Activated CD4-positive, alpha-beta memory T cell treated with anti-CD3 and anti-CD28 coated beads for 36 hours (primary cell): ENCODE results near the gene HSPA2. TPM values are rescaled to one million over a fixed set of nuclear protein-coding genes. Genes with fewer than 3 reads are reported as not detected.

Experiments
- CTCF ChIA-PET: fragments of 350-600 bp; sonication (Branson Sonifier 250); formaldehyde crosslinking; loops from one replicate; lab custom pipeline; 2021; ENCODE audit warnings: antibody characterized with exemption, inconsistent platforms; lab: Charles Lee
- POLR2A ChIA-PET: fragments of 350-600 bp; sonication (Branson Sonifier 250); formaldehyde crosslinking; loops from one replicate; lab custom pipeline; 2021; ENCODE audit warnings: antibody characterized with exemption; lab: Charles Lee
- DNase-seq: peaks from one replicate; pipeline ENCODE4 v3.0.0-alpha.2; 2020
- H3K27ac Mint-ChIP-seq: one replicate; pipeline ENCODE4 v1.8.0; 2021; ENCODE audit warnings: mixed read lengths
- H3K27me3 Mint-ChIP-seq: one replicate; pipeline ENCODE4 v1.8.0; 2021; ENCODE audit warnings: mixed read lengths
- H3K36me3 Mint-ChIP-seq: one replicate; pipeline ENCODE4 v1.8.0; 2021; ENCODE audit warnings: mixed read lengths
- H3K4me1 Mint-ChIP-seq: one replicate; pipeline ENCODE4 v1.8.0; 2021; ENCODE audit warnings: low read depth, mixed read lengths
- H3K4me3 Mint-ChIP-seq: one replicate; pipeline ENCODE4 v1.8.0; 2021; ENCODE audit warnings: mild to moderate bottlenecking, mixed read lengths
- H3K9me3 Mint-ChIP-seq: one replicate; pipeline ENCODE4 v1.8.0; 2021; ENCODE audit warnings: mixed read lengths
- intact Hi-C: fragments of 100-400 bp; cut with micrococcal nuclease; formaldehyde crosslinking; loops from one replicate; pipeline ENCODE4 v1.15.1; 2023
- total RNA-seq, 2 experiments: library from RNA; stranded (reverse); gene quantifications; one replicate each; pipeline ENCODE4 v1.2.3, GENCODE V29; 2021

HSPA2 gene
- total RNA-seq, 2 experiments from 2014 or later = 6.6 to 6.7 TPM

DNA sequence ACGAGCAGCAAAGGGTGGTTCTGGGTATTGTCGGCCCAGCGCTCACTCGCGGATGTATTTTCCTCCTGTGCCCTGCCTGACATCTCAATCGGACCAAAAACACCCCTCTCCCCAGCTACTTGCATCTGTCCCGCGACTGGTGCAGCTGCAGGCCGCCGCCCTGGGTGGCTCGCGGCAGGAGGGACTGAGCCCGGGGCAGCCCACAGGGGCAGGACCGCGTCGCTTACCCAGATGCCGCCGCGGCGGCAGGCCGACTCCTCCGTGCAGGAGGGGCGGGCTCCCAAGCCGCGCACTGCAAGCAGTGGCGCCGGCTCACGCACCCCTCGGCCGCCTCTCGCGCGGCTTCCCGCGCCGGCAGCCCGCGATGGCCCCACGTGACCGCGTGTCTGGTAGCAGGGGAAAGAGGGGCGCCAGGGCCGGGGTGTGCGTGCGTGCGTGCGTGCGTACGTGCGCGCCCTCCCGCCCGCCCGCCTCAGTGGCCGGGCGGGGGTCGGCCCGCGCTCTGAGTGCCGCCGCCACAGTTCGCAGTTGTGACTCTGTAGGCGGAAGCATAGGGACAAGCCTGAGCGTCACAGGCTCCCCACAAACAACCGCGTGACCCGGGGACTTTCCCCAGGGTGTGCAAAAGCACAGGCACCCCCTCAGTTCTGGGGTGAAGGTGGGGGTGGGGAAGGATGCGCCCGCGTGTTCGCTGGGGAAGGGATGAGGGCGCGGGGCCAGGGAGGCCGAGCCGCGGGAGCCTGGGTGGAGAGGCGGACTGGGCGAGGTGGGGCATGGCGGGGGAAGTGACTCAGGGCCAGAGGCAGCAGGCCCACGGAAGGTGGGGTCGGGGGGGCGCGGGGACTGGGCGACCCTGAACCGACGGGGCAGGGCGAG is 36.9 kb upstream of the HSPA2 start, which contains the start of gene ZBTB25:
TSS of gene ZBTB25 (minus strand) at position 405 of the 876 bp plus-strand sequence. CDS start 13,305 bp downstream, outside the sequence.
- Mint-ChIP-seq H3K4me3 (peak within 1 kb of the TSS; percentile 95), H3K9me3 (no peaks in the 10 kb centered on the region), H3K27me3 (no peaks in the 10 kb centered on the region), H3K36me3 (peaks cover 27% of the 10 kb centered on the region), H3K27ac (peak within 1 kb of the TSS; percentile 100), H3K4me1 (peaks cover 53% of the 10 kb centered on the region)
- POLR2A ChIA-PET = interaction anchor here (0.9 to 3.8 kb wide), 11 partner anchors 8 to 862 kb away, joined by 3 to 18 read pairs (median 5); partner anchors contain the start of genes AKAP5, HSPA2 and MTHFD1
- peak; percentile 95 for DNase-seq
- CTCF ChIA-PET = interaction anchor here (0.7 to 3.2 kb wide), 4 partner anchors 7 to 37 kb away, joined by 3 to 27 read pairs (median 4); partner anchors contain the start of gene HSPA2
- intact Hi-C loops = loop anchor here (1.0 to 10.0 kb wide), 10 partner anchors 8 to 1029 kb away; partner anchors contain the start of genes CHURC1, MAX, MTHFD1 and PPP2R5E

DNA sequence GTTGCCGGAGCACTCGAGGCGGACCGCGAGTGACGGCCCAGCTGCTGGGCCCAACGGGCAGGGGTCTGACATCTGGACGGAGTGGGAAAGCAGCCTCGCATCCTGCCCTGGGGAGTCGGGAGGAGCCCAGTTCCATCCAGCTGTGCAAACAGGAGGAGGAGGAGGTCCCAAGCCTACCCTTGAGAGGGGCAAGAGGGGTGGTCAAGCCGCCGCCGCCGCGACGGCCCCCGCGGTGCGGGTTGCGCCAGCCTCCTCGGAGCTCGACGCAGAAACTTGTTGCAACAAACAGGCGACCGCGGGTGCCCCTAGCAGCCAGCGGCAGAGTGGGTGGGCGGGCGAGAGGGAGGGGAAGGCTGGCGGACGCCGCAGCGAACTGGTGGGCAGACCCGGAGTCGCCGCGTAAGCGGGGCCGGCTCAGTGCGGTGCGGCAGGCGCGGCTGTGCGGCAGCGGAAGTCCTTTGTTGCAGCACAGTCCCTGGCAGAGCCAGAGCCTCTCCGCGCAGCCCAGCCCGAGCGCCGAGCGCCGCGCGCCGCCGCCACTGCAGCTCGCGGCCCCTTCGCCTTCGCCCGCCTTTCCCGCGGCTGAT is 36.1 kb upstream of the HSPA2 start, which contains the start of gene ZBTB1:
TSS of gene ZBTB1 (plus strand) at position 461 of the 587 bp plus-strand sequence. CDS start 16,735 bp downstream, outside the sequence.
- intact Hi-C loops = loop anchor here (2.0 to 10.0 kb wide), 6 partner anchors 82 to 1030 kb away; partner anchors contain the start of genes CHURC1, MAX and PPP2R5E
- Mint-ChIP-seq H3K36me3 (peaks cover 23% of the 10 kb centered on the region), H3K27ac (peak within 1 kb of the TSS; percentile 100), H3K27me3 (no peaks in the 10 kb centered on the region), H3K9me3 (no peaks in the 10 kb centered on the region), H3K4me1 (peaks cover 53% of the 10 kb centered on the region), H3K4me3 (peak within 1 kb of the TSS; percentile 95)
- peak; percentile 93 for DNase-seq
- ChIA-PET POLR2A (interaction anchor here (0.7 to 3.8 kb wide), 11 partner anchors 9 to 862 kb away, joined by 3 to 16 read pairs (median 5); partner anchors contain the start of genes AKAP5, HSPA2 and MTHFD1), CTCF (interaction anchor here (1.1 kb wide), 1 partner anchor 36 kb away, joined by 4 read pairs; the partner anchor contains the start of gene HSPA2)

GRCh38 chr14:64504897-64505794 is 35.4 kb upstream of the HSPA2 start:
- Mint-ChIP-seq H3K27ac (peak overlapping the region; percentile 100), H3K9me3 (no peaks in the 10 kb centered on the region), H3K4me3 (peak overlapping the region; percentile 83), H3K27me3 (no peaks in the 10 kb centered on the region), H3K4me1 (peaks cover 53% of the 10 kb centered on the region), H3K36me3 (peaks cover 20% of the 10 kb centered on the region)
- CTCF ChIA-PET = interaction anchor here (0.8 to 1.8 kb wide), 3 partner anchors 35 to 131 kb away, joined by 3 to 5 read pairs (median 4); partner anchors contain the start of gene HSPA2
- intact Hi-C loops = loop anchor here (1.0 to 10.0 kb wide), 8 partner anchors 35 to 1030 kb away; partner anchors contain the start of genes AKAP5, CHURC1, HSPA2 and MAX
- POLR2A ChIA-PET = interaction anchor here (0.7 to 3.8 kb wide), 13 partner anchors 13 to 863 kb away, joined by 3 to 16 read pairs (median 4); partner anchors contain the start of genes AKAP5, HSPA2 and MTHFD1
- DNase-seq = peak; percentile 92

GRCh38 chr14:64506721-64507120 is 33.8 kb upstream of the HSPA2 start:
- intact Hi-C loops = loop anchor here (10.0 kb wide), 2 partner anchors 408 to 1032 kb away; partner anchors contain the start of gene CHURC1
- H3K36me3 Mint-ChIP-seq = peaks cover 18% of the 10 kb centered on the region
- peak overlapping the region; percentile 100 for H3K27ac Mint-ChIP-seq
- H3K4me1 Mint-ChIP-seq = peaks cover 57% of the 10 kb centered on the region
- ChIA-PET POLR2A (interaction anchor here (0.6 to 2.1 kb wide), 2 partner anchors 119 to 174 kb away, joined by 3 to 7 read pairs; partner anchors contain the start of gene MTHFD1), CTCF (interaction anchor here (0.6 to 1.8 kb wide), 2 partner anchors 9 to 34 kb away, joined by 3 to 5 read pairs; partner anchors contain the start of gene HSPA2)
- H3K27me3 Mint-ChIP-seq = no peaks in the 10 kb centered on the region
- H3K4me3 Mint-ChIP-seq = peak overlapping the region; percentile 83
- DNase-seq = no peak
- no peaks in the 10 kb centered on the region for H3K9me3 Mint-ChIP-seq

DNA sequence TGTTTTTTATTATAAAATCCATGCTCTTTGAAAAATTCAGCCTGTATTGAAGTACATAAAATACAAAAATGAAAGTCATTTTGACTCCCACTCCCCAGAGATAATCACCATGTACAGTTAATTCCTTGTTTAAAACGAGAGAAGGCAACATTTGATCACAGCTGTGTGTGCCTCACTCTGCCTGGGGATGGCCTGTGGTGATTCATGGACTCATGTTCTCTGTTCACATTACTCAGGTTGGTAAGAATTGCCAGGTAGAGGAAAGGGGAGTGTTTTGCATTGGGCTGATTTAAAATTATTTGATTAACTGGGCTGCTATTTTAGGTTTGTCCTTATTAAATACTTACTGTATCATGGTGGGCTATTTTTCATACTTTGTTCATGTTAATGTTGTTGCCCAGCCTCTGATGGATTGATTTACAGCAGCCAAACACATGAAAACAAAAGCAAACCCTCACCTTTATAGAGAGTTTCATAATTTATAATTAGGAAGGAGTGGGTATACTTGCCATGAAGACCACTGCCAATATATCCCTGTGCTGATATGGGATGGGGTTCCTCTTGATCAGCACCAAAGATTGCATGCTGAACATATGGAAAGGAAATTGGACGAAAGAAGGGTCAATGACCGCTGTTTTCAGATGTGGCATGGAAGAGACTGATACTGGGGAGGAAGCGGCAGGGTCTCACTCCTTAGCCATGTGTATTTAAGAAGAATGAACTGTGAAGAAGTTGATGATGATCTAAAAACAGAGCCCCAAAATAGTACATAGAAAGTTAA is 33.0 kb upstream of the HSPA2 start:
- H3K27ac Mint-ChIP-seq = peak overlapping the region; percentile 100
- peaks cover 14% of the 10 kb centered on the region for H3K36me3 Mint-ChIP-seq
- H3K27me3 Mint-ChIP-seq = no peaks in the 10 kb centered on the region
- H3K4me3 Mint-ChIP-seq = peak overlapping the region; percentile 83
- intact Hi-C loops = loop anchor here (10.0 kb wide), 2 partner anchors 407 to 1033 kb away; partner anchors contain the start of gene CHURC1
- H3K4me1 Mint-ChIP-seq = peaks cover 57% of the 10 kb centered on the region
- DNase-seq = peak; percentile 75
- CTCF ChIA-PET = interaction anchor here (0.6 to 3.9 kb wide), 5 partner anchors 8 to 77 kb away, joined by 3 to 33 read pairs (median 3); no protein-coding TSS in a partner anchor
- POLR2A ChIA-PET = interaction anchor here (0.6 to 2.1 kb wide), 3 partner anchors 24 to 174 kb away, joined by 3 to 7 read pairs (median 6); partner anchors contain the start of gene MTHFD1
- no peaks in the 10 kb centered on the region for H3K9me3 Mint-ChIP-seq

- H3K27ac Mint-ChIP-seq = peak overlapping the region; percentile 100
These were observed 32.2 kb upstream of the HSPA2 start for GRCh38 chr14:64508215-64508776.

DNA sequence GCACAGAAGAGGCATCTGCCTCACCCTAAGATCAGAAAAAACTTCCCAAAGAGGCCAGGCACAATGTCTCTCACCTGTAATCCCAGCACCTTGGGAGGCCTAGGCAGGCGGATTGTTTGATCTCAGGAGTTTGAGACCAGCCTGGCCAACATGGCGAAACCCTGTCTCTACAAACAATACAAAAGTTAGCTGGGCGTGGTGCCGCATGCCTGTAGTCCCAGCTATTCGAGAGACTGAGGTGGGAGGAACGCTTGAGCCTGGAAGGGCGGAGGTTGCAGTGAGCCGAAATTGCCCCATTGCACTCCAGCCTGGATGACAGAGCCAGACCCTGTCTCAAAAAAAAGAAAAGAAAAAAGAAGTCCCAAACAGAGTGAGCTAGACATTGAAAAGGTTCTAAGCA is 31.5 kb upstream of the HSPA2 start:
- no peak for DNase-seq
- no peaks in the 10 kb centered on the region for H3K27me3 Mint-ChIP-seq
- intact Hi-C loops = loop anchor here (10.0 kb wide), 2 partner anchors 406 to 1034 kb away; partner anchors contain the start of gene CHURC1
- peak overlapping the region; percentile 100 for H3K27ac Mint-ChIP-seq
- no peaks in the 10 kb centered on the region for H3K9me3 Mint-ChIP-seq
- peak overlapping the region; percentile 33 for H3K4me3 Mint-ChIP-seq
- ChIA-PET CTCF (interaction anchor here (1.1 to 3.9 kb wide), 6 partner anchors 9 to 165 kb away, joined by 4 to 33 read pairs (median 10); partner anchors contain the start of gene HSPA2), POLR2A (interaction anchor here (1.4 to 2.1 kb wide), 2 partner anchors 26 to 121 kb away, joined by 6 to 7 read pairs; partner anchors contain the start of gene MTHFD1)
- peaks cover 61% of the 10 kb centered on the region for H3K4me1 Mint-ChIP-seq
- peaks cover 9% of the 10 kb centered on the region for H3K36me3 Mint-ChIP-seq

More at GRCh38 chr14:64508215-64508776, 32.2 kb upstream of the HSPA2 start:
- H3K9me3 Mint-ChIP-seq = no peaks in the 10 kb centered on the region
- peak overlapping the region; percentile 37 for H3K4me3 Mint-ChIP-seq
- DNase-seq = no peak
- ChIA-PET CTCF (interaction anchor here (0.6 to 3.9 kb wide), 7 partner anchors 14 to 736 kb away, joined by 3 to 33 read pairs (median 7); partner anchors contain the start of gene HSPA2), POLR2A (interaction anchor here (1.4 to 2.1 kb wide), 2 partner anchors 25 to 120 kb away, joined by 6 to 7 read pairs; partner anchors contain the start of gene MTHFD1)
- peaks cover 10% of the 10 kb centered on the region for H3K36me3 Mint-ChIP-seq
- no peaks in the 10 kb centered on the region for H3K27me3 Mint-ChIP-seq
- H3K4me1 Mint-ChIP-seq = peaks cover 57% of the 10 kb centered on the region
- intact Hi-C loops = loop anchor here (10.0 kb wide), 2 partner anchors 407 to 1033 kb away; partner anchors contain the start of gene CHURC1

DNA sequence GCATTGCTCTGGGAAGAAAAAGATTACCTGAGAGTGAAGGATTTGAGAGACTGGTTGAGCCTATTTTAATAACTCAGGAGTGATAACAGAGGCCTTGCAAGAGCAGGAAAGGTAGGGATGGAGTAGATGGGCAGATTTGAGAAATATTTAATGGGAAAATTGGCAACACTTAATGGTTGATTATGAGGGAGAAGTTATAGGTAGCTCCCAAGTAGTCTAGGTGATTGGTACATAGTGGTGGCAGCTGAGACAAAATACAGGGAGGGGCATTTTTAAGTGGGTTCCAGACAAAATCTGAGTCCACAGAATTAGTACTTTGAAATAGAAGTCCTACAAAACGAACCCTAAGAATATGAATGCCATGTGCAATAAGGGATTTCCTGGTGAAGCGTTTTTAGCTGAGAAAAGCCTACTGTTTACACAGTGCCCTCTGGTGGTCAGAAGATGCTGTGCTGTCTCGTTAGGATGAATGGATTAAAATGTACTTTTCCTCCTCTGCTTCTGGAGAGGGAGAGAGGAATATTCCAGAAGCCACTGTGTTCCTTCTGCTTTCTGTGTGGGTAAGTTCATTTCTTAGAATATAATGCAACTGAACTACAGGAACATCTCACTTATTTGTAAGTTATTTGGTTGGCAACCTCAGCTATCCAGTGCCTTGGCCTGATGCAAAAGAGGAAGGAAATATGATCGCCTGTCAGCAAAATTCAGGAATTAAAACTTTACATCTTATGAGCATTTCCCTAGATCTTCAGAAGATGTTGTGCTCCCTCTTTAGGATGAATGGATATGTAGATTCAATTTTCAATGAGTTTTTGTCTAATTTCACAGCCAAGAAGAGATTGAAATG is 29.5 kb upstream of the HSPA2 start:
- intact Hi-C loops = loop anchor here (1.0 kb wide), 1 partner anchor 8 kb away; the partner anchor contains the start of gene ZBTB25
- no peaks in the 10 kb centered on the region for H3K9me3 Mint-ChIP-seq
- CTCF ChIA-PET = interaction anchor here (0.5 to 3.9 kb wide), 34 partner anchors 9 to 871 kb away, joined by 3 to 33 read pairs (median 6); partner anchors contain the start of genes HSPA2, MTHFD1 and ZBTB25
- H3K27me3 Mint-ChIP-seq = no peaks in the 10 kb centered on the region
- H3K27ac Mint-ChIP-seq = peak overlapping the region; percentile 78
- POLR2A ChIA-PET = interaction anchor here (0.8 to 1.4 kb wide), 5 partner anchors 9 to 173 kb away, joined by 3 to 5 read pairs (median 3); partner anchors contain the start of gene MTHFD1
- peak; percentile 74 for DNase-seq
- H3K4me1 Mint-ChIP-seq = peaks cover 70% of the 10 kb centered on the region
- H3K36me3 Mint-ChIP-seq = peaks cover under 1% of the 10 kb centered on the region
- H3K4me3 Mint-ChIP-seq = peak overlapping the region; percentile 50
